Measurements from ENCODE around the gene HRH4. TPM values are rescaled to one million over a fixed set of nuclear protein-coding genes. Genes with fewer than 3 reads are reported as not detected.

The HRH4 gene
- total and polyA plus RNA-seq, 2 of the 13 experiments (the other 11 are each of a cell fraction or from before 2014, with no cell fraction given) = not detected

DNA sequence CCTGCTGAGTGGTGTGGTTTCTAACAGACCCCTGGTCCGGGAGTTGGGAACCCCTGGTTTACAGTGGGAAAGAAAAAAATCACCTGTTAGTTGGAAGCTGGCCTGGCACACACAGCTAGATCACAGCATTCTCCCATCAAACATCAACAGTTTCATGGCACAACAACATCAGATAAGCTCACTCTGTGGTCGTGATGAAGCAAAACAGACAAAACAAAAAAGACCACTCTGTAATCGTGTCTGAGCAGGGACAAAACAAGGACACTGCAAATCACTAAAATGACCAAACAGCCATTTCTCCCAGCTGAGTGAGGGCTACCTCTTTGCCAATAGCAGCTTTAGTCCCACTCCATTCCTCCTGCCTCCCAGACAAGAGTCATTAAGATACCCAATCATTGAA, 43.0 kb upstream of the HRH4 start:
- POLR2A ChIA-PET = no interaction called here

DNA sequence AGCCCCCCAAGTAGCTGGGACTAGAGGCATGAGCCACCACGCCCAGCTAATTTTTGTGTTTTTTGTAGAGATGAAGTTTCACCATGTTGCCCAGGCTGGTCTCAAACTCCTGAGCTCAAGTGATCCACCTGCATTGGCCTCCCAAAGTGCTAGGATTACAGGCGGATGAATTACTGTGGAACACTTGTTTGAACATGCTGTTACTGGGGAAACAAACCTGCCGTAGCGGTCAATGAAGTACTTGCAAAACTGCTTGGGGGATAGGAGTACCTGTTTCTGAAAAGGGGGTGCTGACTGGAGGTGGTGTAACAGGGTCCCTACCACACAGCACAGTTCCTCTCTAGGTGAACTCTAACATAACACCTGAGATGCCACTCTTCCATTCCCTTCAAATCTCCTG, 39.9 kb upstream of the HRH4 start:
- POLR2A ChIA-PET = no interaction called here
- WGBS (ENCODE audit: low lambda C conversion rate) = 56% methylated on average over 3 of the region's 4 CpGs
- Histone ChIP-seq H3K27ac (ENCODE audit: extremely low read length, insufficient read depth, low read length) (no peak overlapping the region), H3K79me2 (ENCODE audit: insufficient read depth, low read length) (no peaks in the 10 kb centered on the region), H2AFZ (ENCODE audit: low read length) (no peak overlapping the region), H3K9me3 (ENCODE audit: low read length) (peaks cover 2% of the 10 kb centered on the region; the same call in 1 of the 2 replicates), H3K4me1 (ENCODE audit: insufficient read depth, low read length) (no peaks in the 10 kb centered on the region), H3K36me3 (replicated peaks in 1 of 2; ENCODE audit: control insufficient read depth in 1 of 2, insufficient read depth in 2 of 2, low read length in 2 of 2) (no peaks in the 10 kb centered on the region), H3K27me3 (ENCODE audit: control insufficient read depth in 1 of 2, insufficient read depth in 2 of 2, low read length in 2 of 2) (peaks cover 0 to 10% of the 10 kb centered on the region in 2 experiments; a peak in 1 of 5 replicates), H4K20me1 (ENCODE audit: insufficient read depth, low read length) (no peaks in the 10 kb centered on the region), H3K4me2 (ENCODE audit: low read depth, low read length) (no peak overlapping the region), H3K9ac (ENCODE audit: insufficient read depth, low read depth, low read length) (no peak overlapping the region), H3K4me3 (replicated peaks in 1 of 3; ENCODE audit: insufficient read depth in 1 of 3, low read depth in 2 of 3, low read length in 3 of 3) (no peak overlapping the region)
- in situ Hi-C loops (cut with HindIII; ENCODE audit: extremely low pct_ligation_motif_present, low pct_unique_long_range_greater_than_20kb) = no loop called here
- DNase-seq (ENCODE audit: low spot score) (no peak), ATAC-seq (no peak), FAIRE-seq (no peak)
- CTCF ChIA-PET (ENCODE audit: low intra/inter-chr PET ratio, low total read pairs) = no interaction called here
- no TSS peak for BruUV-seq (replicated peaks)
- intact Hi-C loops (cut with micrococcal nuclease; ENCODE audit: unreplicated experiment) = no loop called here
- no peak for TF ChIP-seq ZNF446 (CRISPR knock-in tag; IDR thresholded peaks at IDR 0.05)
- no peak for TF ChIP-seq GTF2F1 (IDR thresholded peaks at IDR 0.05; ENCODE audit: low read length)
- TF ChIP-seq, protein P1, sequence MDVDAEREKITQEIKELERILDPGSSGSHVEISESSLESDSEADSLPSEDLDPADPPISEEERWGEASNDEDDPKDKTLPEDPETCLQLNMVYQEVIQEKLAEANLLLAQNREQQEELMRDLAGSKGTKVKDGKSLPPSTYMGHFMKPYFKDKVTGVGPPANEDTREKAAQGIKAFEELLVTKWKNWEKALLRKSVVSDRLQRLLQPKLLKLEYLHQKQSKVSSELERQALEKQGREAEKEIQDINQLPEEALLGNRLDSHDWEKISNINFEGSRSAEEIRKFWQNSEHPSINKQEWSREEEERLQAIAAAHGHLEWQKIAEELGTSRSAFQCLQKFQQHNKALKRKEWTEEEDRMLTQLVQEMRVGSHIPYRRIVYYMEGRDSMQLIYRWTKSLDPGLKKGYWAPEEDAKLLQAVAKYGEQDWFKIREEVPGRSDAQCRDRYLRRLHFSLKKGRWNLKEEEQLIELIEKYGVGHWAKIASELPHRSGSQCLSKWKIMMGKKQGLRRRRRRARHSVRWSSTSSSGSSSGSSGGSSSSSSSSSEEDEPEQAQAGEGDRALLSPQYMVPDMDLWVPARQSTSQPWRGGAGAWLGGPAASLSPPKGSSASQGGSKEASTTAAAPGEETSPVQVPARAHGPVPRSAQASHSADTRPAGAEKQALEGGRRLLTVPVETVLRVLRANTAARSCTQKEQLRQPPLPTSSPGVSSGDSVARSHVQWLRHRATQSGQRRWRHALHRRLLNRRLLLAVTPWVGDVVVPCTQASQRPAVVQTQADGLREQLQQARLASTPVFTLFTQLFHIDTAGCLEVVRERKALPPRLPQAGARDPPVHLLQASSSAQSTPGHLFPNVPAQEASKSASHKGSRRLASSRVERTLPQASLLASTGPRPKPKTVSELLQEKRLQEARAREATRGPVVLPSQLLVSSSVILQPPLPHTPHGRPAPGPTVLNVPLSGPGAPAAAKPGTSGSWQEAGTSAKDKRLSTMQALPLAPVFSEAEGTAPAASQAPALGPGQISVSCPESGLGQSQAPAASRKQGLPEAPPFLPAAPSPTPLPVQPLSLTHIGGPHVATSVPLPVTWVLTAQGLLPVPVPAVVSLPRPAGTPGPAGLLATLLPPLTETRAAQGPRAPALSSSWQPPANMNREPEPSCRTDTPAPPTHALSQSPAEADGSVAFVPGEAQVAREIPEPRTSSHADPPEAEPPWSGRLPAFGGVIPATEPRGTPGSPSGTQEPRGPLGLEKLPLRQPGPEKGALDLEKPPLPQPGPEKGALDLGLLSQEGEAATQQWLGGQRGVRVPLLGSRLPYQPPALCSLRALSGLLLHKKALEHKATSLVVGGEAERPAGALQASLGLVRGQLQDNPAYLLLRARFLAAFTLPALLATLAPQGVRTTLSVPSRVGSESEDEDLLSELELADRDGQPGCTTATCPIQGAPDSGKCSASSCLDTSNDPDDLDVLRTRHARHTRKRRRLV (CRISPR knock-in tag; IDR thresholded peaks at IDR 0.05) = no peak
- TF ChIP-seq RXRB (CRISPR knock-in tag; IDR thresholded peaks at IDR 0.05; ENCODE audit: borderline replicate concordance) = no peak
- TF ChIP-seq ZMYM2 (CRISPR knock-in tag; IDR thresholded peaks at IDR 0.05) = no peak
- no peak for TF ChIP-seq SRSF4 (IDR thresholded peaks at IDR 0.05; ENCODE audit: low read depth, low read length, poor library complexity, severe bottlenecking)
- TF ChIP-seq CBX1 (IDR thresholded peaks at IDR 0.05; ENCODE audit: low read depth) = no peak
- no peak for TF ChIP-seq ZNF724P (CRISPR knock-in tag; IDR thresholded peaks at IDR 0.05; ENCODE audit: borderline replicate concordance)
- no peak for TF ChIP-seq HNF4A (CRISPR knock-in tag; IDR thresholded peaks at IDR 0.05)
- TF ChIP-seq NR2F2 (IDR thresholded peaks at IDR 0.05; ENCODE audit: borderline replicate concordance, low read depth) = no peak
- TF ChIP-seq YEATS2 (CRISPR knock-in tag; IDR thresholded peaks at IDR 0.05; ENCODE audit: borderline replicate concordance) = no peak

More for the DNA sequence above, 43.0 kb upstream of the HRH4 start:
- DNase-seq (ENCODE audit: low spot score) (no peak), FAIRE-seq (no peak), ATAC-seq (no peak)
- no peaks in the 10 kb centered on the region for H4K20me1 ChIP-seq (ENCODE audit: insufficient read depth, low read length)
- WGBS (ENCODE audit: low lambda C conversion rate) = 11% methylated on average over 3 of the region's 3 CpGs
- BruUV-seq (replicated peaks) = no TSS peak
- H3K9me3 ChIP-seq (ENCODE audit: low read length) = no peaks in the 10 kb centered on the region
- CTCF ChIA-PET (ENCODE audit: low intra/inter-chr PET ratio, low total read pairs) = no interaction called here
- peaks cover 0 to 10% of the 10 kb centered on the region in 2 experiments; a peak in 1 of 5 replicates for H3K27me3 ChIP-seq (ENCODE audit: control insufficient read depth in 1 of 2, insufficient read depth in 2 of 2, low read length in 2 of 2)
- H3K4me1 ChIP-seq (ENCODE audit: insufficient read depth, low read length) = no peaks in the 10 kb centered on the region
- H3K4me3 ChIP-seq (replicated peaks in 1 of 3; ENCODE audit: insufficient read depth in 1 of 3, low read depth in 2 of 3, low read length in 3 of 3) = no peak overlapping the region
- no peak for TF ChIP-seq ZFP82 (CRISPR knock-in tag; IDR thresholded peaks at IDR 0.05; ENCODE audit: borderline replicate concordance)
- TF ChIP-seq ZNF143 (CRISPR knock-in tag; IDR thresholded peaks at IDR 0.05) = no peak
- TF ChIP-seq ZNF224 (CRISPR knock-in tag; IDR thresholded peaks at IDR 0.05) = no peak
- TF ChIP-seq, protein P2, sequence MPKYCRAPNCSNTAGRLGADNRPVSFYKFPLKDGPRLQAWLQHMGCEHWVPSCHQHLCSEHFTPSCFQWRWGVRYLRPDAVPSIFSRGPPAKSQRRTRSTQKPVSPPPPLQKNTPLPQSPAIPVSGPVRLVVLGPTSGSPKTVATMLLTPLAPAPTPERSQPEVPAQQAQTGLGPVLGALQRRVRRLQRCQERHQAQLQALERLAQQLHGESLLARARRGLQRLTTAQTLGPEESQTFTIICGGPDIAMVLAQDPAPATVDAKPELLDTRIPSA (CRISPR knock-in tag; IDR thresholded peaks at IDR 0.05; ENCODE audit: borderline replicate concordance) = no peak
- no peaks in the 10 kb centered on the region for H3K79me2 ChIP-seq (ENCODE audit: insufficient read depth, low read length)
- no peak overlapping the region for H3K9ac ChIP-seq (ENCODE audit: insufficient read depth, low read depth, low read length)
- intact Hi-C loops (cut with micrococcal nuclease; ENCODE audit: unreplicated experiment) (no loop called here), in situ Hi-C loops (cut with HindIII; ENCODE audit: extremely low pct_ligation_motif_present, low pct_unique_long_range_greater_than_20kb) (no loop called here)
- no peak overlapping the region for H3K27ac ChIP-seq (ENCODE audit: extremely low read length, insufficient read depth, low read length)
- H3K36me3 ChIP-seq (replicated peaks in 1 of 2; ENCODE audit: control insufficient read depth in 1 of 2, insufficient read depth in 2 of 2, low read length in 2 of 2) = no peaks in the 10 kb centered on the region
- H3K4me2 ChIP-seq (ENCODE audit: low read depth, low read length) = no peak overlapping the region
- no peak overlapping the region for H2AFZ ChIP-seq (ENCODE audit: low read length)
